ENCODE results near the gene HCAR2.
"Not testable (repeated sequence)": the region's sequence is repeated elsewhere in the genome, so short reads cannot be mapped to it uniquely, and the experiment has no call there.

HCAR2 gene

GRCh38 chr12:122702890-122703611 lies at the start of gene HCAR2:
HCAR2 (minus strand) TSS chr12:122703357; CDS start chr12:122703283, 74 bp downstream.
- peak in 1 of 2 donors; percentile 22 for DNase-seq

GRCh38 chr12:122752464-122753318 lies 49.5 kb upstream of the HCAR2 start, which contains the start of gene DENR:
DENR (plus strand) TSS chr12:122752824; CDS start chr12:122753702, 878 bp downstream.
- DNase-seq = peak; percentile 93 to 97

GRCh38 chr12:122750781-122751515 lies 47.8 kb upstream of the HCAR2 start:
- DNase-seq = not testable (repeated sequence)

- no peak for DNase-seq
Measured at GRCh38 chr12:122749569-122750332, 46.6 kb upstream of the HCAR2 start.

GRCh38 chr12:122747224-122748135 lies 44.3 kb upstream of the HCAR2 start:
- no peak for DNase-seq

GRCh38 chr12:122743895-122744525 lies 40.9 kb upstream of the HCAR2 start:
- no peak for DNase-seq

- no peak for DNase-seq
Measured at GRCh38 chr12:122740351-122740750, 37.2 kb upstream of the HCAR2 start.

GRCh38 chr12:122738571-122738970 lies 35.4 kb upstream of the HCAR2 start:
- no peak for DNase-seq

GRCh38 chr12:122732611-122733010 lies 29.5 kb upstream of the HCAR2 start:
- no peak for DNase-seq

- DNase-seq = no peak
Measured at GRCh38 chr12:122732170-122732569, 29.0 kb upstream of the HCAR2 start.

GRCh38 chr12:122730215-122731014 lies 27.3 kb upstream of the HCAR2 start, which contains the start of gene HCAR1:
HCAR1 (minus strand) TSS chr12:122730844; CDS start chr12:122730339, 505 bp downstream.
- no peak for DNase-seq

GRCh38 chr12:122729583-122730214 lies 26.5 kb upstream of the HCAR2 start:
- no peak for DNase-seq

- peak in 1 of 2 donors; percentile 90 for DNase-seq
Measured at GRCh38 chr12:122726080-122726558, 23.0 kb upstream of the HCAR2 start.

- DNase-seq = no peak
Measured at GRCh38 chr12:122725452-122726079, 22.4 kb upstream of the HCAR2 start.

GRCh38 chr12:122724641-122725243 lies 21.6 kb upstream of the HCAR2 start:
- DNase-seq = no peak

GRCh38 chr12:122722387-122722786 lies 19.2 kb upstream of the HCAR2 start:
- DNase-seq = peak in 1 of 2 donors; percentile 56

- DNase-seq = no peak
Measured at GRCh38 chr12:122721057-122721545, 17.9 kb upstream of the HCAR2 start.

GRCh38 chr12:122716658-122717057 lies 13.5 kb upstream of the HCAR2 start, which contains the start of gene HCAR3:
HCAR3 (minus strand) TSS chr12:122716811; CDS start chr12:122716737, 74 bp downstream.
- DNase-seq = peak in 1 of 2 donors; percentile 25
